ENCODE data around the gene PTPRJ. TPM values are rescaled to one million over a fixed set of nuclear protein-coding genes. Genes with fewer than 3 reads are reported as not detected.
"Not testable (repeated sequence)": the region's sequence is repeated elsewhere in the genome, so short reads cannot be mapped to it uniquely, and the experiment has no call there.

PTPRJ gene
- 40.0 TPM for total RNA-seq
- long read RNA-seq, partial matches to known transcripts, result 10 of 43 reads
- long read RNA-seq, other reads (novel, unspliced or antisense), result 33 of 43 reads

GRCh38 chr11:47980088-47980906 lies at the start of gene PTPRJ:
PTPRJ (plus strand) TSS chr11:47980559; CDS start chr11:47980913, 354 bp downstream.
- Histone ChIP-seq H3K27ac (peak within 1 kb of the TSS; percentile 88), H3K36me3 (no peaks in the 10 kb centered on the region), H3K4me1 (peaks cover 33% of the 10 kb centered on the region), H3K27me3 (ENCODE audit: low read depth) (no peaks in the 10 kb centered on the region), H3K9me3 (no peaks in the 10 kb centered on the region), H3K4me3 (peak within 1 kb of the TSS; percentile 93)
- no peak for TF ChIP-seq CTCF (IDR thresholded peaks at IDR 0.05)
- ATAC-seq (peak; percentile 70 to 74), DNase-seq (peak; percentile 76)
- intact Hi-C loops (cut with DNase I), result no loop called here

- ATAC-seq (no peak), DNase-seq (no peak)
- Histone ChIP-seq H3K27me3 (ENCODE audit: low read depth) (no peaks in the 10 kb centered on the region), H3K4me3 (no peak overlapping the region), H3K9me3 (no peaks in the 10 kb centered on the region), H3K4me1 (peaks cover 9% of the 10 kb centered on the region), H3K27ac (no peak overlapping the region), H3K36me3 (no peaks in the 10 kb centered on the region)
- intact Hi-C loops (cut with DNase I), result loop anchor here (10.0 kb wide), 1 partner anchor 182 kb away; no protein-coding TSS in a partner anchor
- TF ChIP-seq CTCF (IDR thresholded peaks at IDR 0.05), result no peak
Observed at GRCh38 chr11:47932544-47932943, 47.8 kb upstream of the PTPRJ start.

- intact Hi-C loops (cut with DNase I), result loop anchor here (10.0 kb wide), 1 partner anchor 181 kb away; no protein-coding TSS in a partner anchor
- not testable (repeated sequence) for H3K4me3 ChIP-seq; H3K27me3 ChIP-seq (ENCODE audit: low read depth); ATAC-seq; DNase-seq; H3K9me3 ChIP-seq; H3K27ac ChIP-seq; H3K36me3 ChIP-seq
- H3K4me1 ChIP-seq, result peaks cover 22% of the 10 kb centered on the region
Observed at GRCh38 chr11:47933797-47934196, 46.6 kb upstream of the PTPRJ start.

- Histone ChIP-seq H3K4me1 (peaks cover 41% of the 10 kb centered on the region), H3K27me3 (ENCODE audit: low read depth) (no peaks in the 10 kb centered on the region), H3K9me3 (no peaks in the 10 kb centered on the region), H3K36me3 (no peaks in the 10 kb centered on the region), H3K27ac (no peak overlapping the region), H3K4me3 (no peak overlapping the region)
- DNase-seq, result peak; percentile 1
- intact Hi-C loops (cut with DNase I), result loop anchor here (10.0 kb wide), 1 partner anchor 176 kb away; no protein-coding TSS in a partner anchor
- no peak for ATAC-seq
- TF ChIP-seq CTCF (IDR thresholded peaks at IDR 0.05), result no peak
Observed at GRCh38 chr11:47938791-47939560, 41.4 kb upstream of the PTPRJ start.

- no peaks in the 10 kb centered on the region for H3K27me3 ChIP-seq (ENCODE audit: low read depth)
- H3K9me3 ChIP-seq, result no peaks in the 10 kb centered on the region
- peaks cover 46% of the 10 kb centered on the region for H3K4me1 ChIP-seq
- no peak for ATAC-seq
- no peak for TF ChIP-seq CTCF (IDR thresholded peaks at IDR 0.05)
- no peak for DNase-seq
- H3K4me3 ChIP-seq, result no peak overlapping the region
- intact Hi-C loops (cut with DNase I), result no loop called here
- no peak overlapping the region for H3K27ac ChIP-seq
- no peaks in the 10 kb centered on the region for H3K36me3 ChIP-seq
Observed at GRCh38 chr11:47940904-47941649, 39.3 kb upstream of the PTPRJ start.
